K562 (cell line): ENCODE measurements around the gene PITPNC1. TPM values are rescaled to one million over a fixed set of nuclear protein-coding genes. Genes with fewer than 3 reads are reported as not detected.

Source experiments
- ATAC-seq: fragments of 200-7000 bp; cut with Tn5 transposase; 3 replicates; pipeline ENCODE4 v1.9.1; 2020; ENCODE audit warnings: moderate library complexity
- BruUV-seq: library from RNA; stranded (reverse); fragments of 400-500 nt; replicated peaks from 2 replicates; lab custom pipeline; 2021; lab: Mats Ljungman, UMichigan
- CTCF ChIA-PET: fragments of 300-600 bp; formaldehyde crosslinking; extraction: SDS; loops from one replicate; lab custom pipeline; 2021; ENCODE audit warnings: low intra/inter-chr PET ratio; lab: Yijun Ruan, JAX
- POLR2A ChIA-PET: fragments of 300-600, 350-650 bp; sonication (Branson Sonifier 250); formaldehyde crosslinking; extraction: SDS; loops from one replicate; lab custom pipeline; 2021; ENCODE audit warnings: antibody characterized with exemption, inconsistent platforms; lab: Yijun Ruan, JAX
- DNase-seq, 4 experiments: peaks; one replicate each; pipeline versions ENCODE4 v3.0.0 to v3.0.0-alpha.2; 2011 to 2018; ENCODE audit warnings: low spot score in 3 of 4, mixed read lengths in 3 of 4; ENCODE audit errors: extremely low read depth in 1 of 4
- FAIRE-seq: peaks from 2 replicates; lab custom pipeline; 2011; peaks lifted over from hg19 to GRCh38; lab: Jason Lieb, UNC
- H2AFZ ChIP-seq: 2 replicates; pipeline ENCODE4 v1.6.0; 2011; ENCODE audit warnings: low read depth, low read length, control low read depth, inconsistent platforms
- H3K27ac ChIP-seq: fragments of 200-600 bp; 3 replicates; pipeline ENCODE4 v1.8.0; 2011; ENCODE audit warnings: low read depth, mild to moderate bottlenecking, control low read depth, inconsistent platforms, low read length, moderate library complexity, mixed read lengths; ENCODE audit errors: extremely low read depth
- H3K27me3 ChIP-seq, 2 experiments: fragments of 300-600 bp in 1 of 2; 2 replicates in 1 of 2; 3 replicates in 1 of 2; pipeline versions ENCODE4 v1.6.0 to v1.8.0; 2011; ENCODE audit warnings: inconsistent platforms in 2 of 2, low read length in 2 of 2, mild to moderate bottlenecking in 1 of 2, mixed read lengths in 1 of 2, moderate library complexity in 1 of 2; ENCODE audit not compliant: control insufficient read depth in 2 of 2, insufficient read depth in 2 of 2
- H3K36me3 ChIP-seq: fragments of 300-600 bp; 3 replicates; pipeline ENCODE4 v1.8.0; 2011; ENCODE audit warnings: mild to moderate bottlenecking, low read length, inconsistent platforms; ENCODE audit not compliant: control insufficient read depth, insufficient read depth
- H3K4me1 ChIP-seq, 2 experiments: fragments of 200-600 bp in 1 of 2; replicated peaks in 1 of 2; 2 replicates in 1 of 2; 3 replicates in 1 of 2; pipeline versions ENCODE4 v1.5.1 to v1.8.0; 2011; ENCODE audit warnings: inconsistent platforms in 2 of 2, low read length in 2 of 2, mild to moderate bottlenecking in 1 of 2, mixed read lengths in 1 of 2, moderate library complexity in 1 of 2; ENCODE audit not compliant: control insufficient read depth in 2 of 2, insufficient read depth in 2 of 2
- H3K4me2 ChIP-seq: 2 replicates; pipeline ENCODE4 v1.6.1; 2011; ENCODE audit warnings: low read length, control low read depth, inconsistent platforms, mixed read lengths; ENCODE audit not compliant: insufficient read depth
- H3K4me3 ChIP-seq: fragments of 200-600 bp; sonication (generic), shearing (Covaris generic); 2 replicates; pipeline ENCODE4 v1.5.1; 2016; ENCODE audit warnings: control low read depth, inconsistent platforms
- H3K79me2 ChIP-seq: fragments of 200-600 bp; 3 replicates; pipeline ENCODE4 v1.8.0; 2011; ENCODE audit warnings: low read length, inconsistent platforms; ENCODE audit not compliant: control insufficient read depth, insufficient read depth
- H3K9ac ChIP-seq, 2 experiments: 2 replicates each; pipeline versions ENCODE4 v1.6.0 to v1.6.1; 2011; ENCODE audit warnings: low read depth in 2 of 2, low read length in 2 of 2, control low read depth in 1 of 2, inconsistent platforms in 1 of 2, mild to moderate bottlenecking in 1 of 2, mixed read lengths in 1 of 2; ENCODE audit not compliant: insufficient read depth in 1 of 2
- H3K9me1 ChIP-seq: one replicate; pipeline ENCODE4 v1.6.0; 2011; ENCODE audit warnings: inconsistent platforms, mild to moderate bottlenecking, low read length, moderate library complexity; ENCODE audit not compliant: control insufficient read depth, insufficient read depth
- H3K9me3 ChIP-seq: replicated peaks from 2 replicates; pipeline ENCODE4 v1.5.1; 2011; ENCODE audit warnings: low read depth, low read length, inconsistent platforms; ENCODE audit not compliant: control insufficient read depth, insufficient read depth
- H4K20me1 ChIP-seq: replicated peaks from 2 replicates; pipeline ENCODE4 v1.6.1; 2011; ENCODE audit warnings: low read length, inconsistent platforms, mixed read lengths; ENCODE audit not compliant: control insufficient read depth, insufficient read depth
- CBFB ChIP-seq: sonication (generic); formaldehyde crosslinking; IDR thresholded peaks from 2 replicates; pipeline ENCODE4 v1.4.0; 2020; ENCODE audit warnings: mild to moderate bottlenecking, missing genetic modification reagents
- CHAMP1 ChIP-seq: fragments of 450-650 bp; IDR thresholded peaks from 2 replicates; pipeline ENCODE4 v1.6.1; 2016; ENCODE audit warnings: mild to moderate bottlenecking
- ERF ChIP-seq: fragments of 450-650 bp; formaldehyde crosslinking; IDR thresholded peaks from 2 replicates; pipeline ENCODE4 v1.4.0; 2020; ENCODE audit warnings: mild to moderate bottlenecking, mixed read lengths
- FOXP1 ChIP-seq: sonication (generic); formaldehyde crosslinking; IDR thresholded peaks from 2 replicates; pipeline ENCODE4 v1.8.0; 2022; ENCODE audit warnings: mild to moderate bottlenecking, missing genetic modification reagents
- LCOR ChIP-seq: sonication (generic); formaldehyde crosslinking; IDR thresholded peaks from 2 replicates; pipeline ENCODE4 v1.8.0; 2022; ENCODE audit warnings: mild to moderate bottlenecking, missing genetic modification reagents
- MEF2A ChIP-seq: IDR thresholded peaks from 2 replicates; pipeline ENCODE4 v1.6.1; 2011; ENCODE audit warnings: low read depth, mild to moderate bottlenecking, low read length, moderate library complexity; ENCODE audit not compliant: control insufficient read depth
- MXD1 ChIP-seq: fragments of 250-450 bp; sonication (Bioruptor Pico); IDR thresholded peaks from 2 replicates; pipeline ENCODE4 v1.8.0; 2021; ENCODE audit warnings: borderline replicate concordance, mild to moderate bottlenecking, moderate library complexity; ENCODE audit not compliant: poor library complexity, severe bottlenecking
- NR1H2 ChIP-seq: sonication (generic); formaldehyde crosslinking; IDR thresholded peaks from 2 replicates; pipeline ENCODE4 v1.4.0; 2020; ENCODE audit warnings: mild to moderate bottlenecking, missing genetic modification reagents
- PCBP1 ChIP-seq: fragments of 200-400 bp; formaldehyde crosslinking; IDR thresholded peaks from 2 replicates; pipeline ENCODE4 v1.6.1; 2018; ENCODE audit warnings: mild to moderate bottlenecking, low read depth, low read length; ENCODE audit not compliant: poor library complexity, severe bottlenecking
- TAF7 ChIP-seq: fragments of 450-650 bp; IDR thresholded peaks from 2 replicates; pipeline ENCODE4 v1.6.1; 2016; ENCODE audit warnings: missing genetic modification characterization, missing compliant biosample characterization
- TEAD4 ChIP-seq, 2 experiments: sonication (generic) in 1 of 2; formaldehyde crosslinking in 1 of 2; IDR thresholded peaks; 2 replicates each; pipeline versions ENCODE4 v1.6.1 to v1.8.0; 2012 to 2022; ENCODE audit warnings: borderline replicate concordance in 1 of 2, inconsistent platforms in 1 of 2, low read length in 1 of 2, mild to moderate bottlenecking in 1 of 2, missing genetic modification reagents in 1 of 2
- VEZF1 ChIP-seq: fragments of 200-800 bp; sonication (Bioruptor generic); IDR thresholded peaks from 2 replicates; pipeline ENCODE4 v1.6.1; 2017; ENCODE audit warnings: missing genetic modification characterization, missing compliant biosample characterization
- ZBTB26 ChIP-seq: fragments of 450-650 bp; formaldehyde crosslinking; IDR thresholded peaks from 2 replicates; pipeline ENCODE4 v1.4.0; 2022; ENCODE audit warnings: missing genetic modification characterization
- ZNF76 ChIP-seq: fragments of 250-450 bp; sonication (Bioruptor Pico); IDR thresholded peaks from 2 replicates; pipeline ENCODE4 v1.4.0; 2020; ENCODE audit warnings: mild to moderate bottlenecking, moderate library complexity, borderline replicate concordance
- ZNF780A ChIP-seq: fragments of 250-450 bp; sonication (Bioruptor Pico); IDR thresholded peaks from 2 replicates; pipeline ENCODE4 v1.5.0; 2021; ENCODE audit warnings: mild to moderate bottlenecking
- WGBS: fragments of 100-300 bp; shearing (Covaris generic); methylation state at CpG from one replicate; pipeline ENCODE4 v1.1.6; 2016; ENCODE audit warnings: low coverage, mixed read lengths; ENCODE audit not compliant: insufficient coverage; ENCODE audit errors: missing lambda C conversion rate; 5-methylcytosine and 5-hydroxymethylcytosine counted together
- in situ Hi-C: fragments of 300-500 bp; cut with MboI; formaldehyde crosslinking; loops from 4 replicates; pipeline ENCODE4 v1.15.0; 2018; ENCODE audit warnings: inconsistent platforms, mixed read lengths
- intact Hi-C: fragments of 100-400 bp; cut with micrococcal nuclease; formaldehyde crosslinking; loops from 2 replicates; pipeline ENCODE4 v1.14.2; 2022
- polyA plus RNA-seq, 8 experiments: library from polyadenylated mRNA; depleted of rRNA in 4 of 8; stranded (reverse) in 5 of 8; unstranded in 3 of 8; fragments of >200 nt; fragmentation: Nextera tagmentation in 2 of 8; fragmentation: Illumina TruSeq in 1 of 8; extraction: Ambion mirVana in 2 of 8; extraction: Trizol in 1 of 8; gene quantifications; 2 replicates each; pipeline versions ENCODE4 v1.2.1 to v1.2.3, GENCODE V29; 2011 to 2014; ENCODE audit warnings: inconsistent platforms in 1 of 8, missing spikeins in 1 of 8
- total RNA-seq, 7 experiments: library from RNA; depleted of rRNA in 6 of 7; stranded (reverse); fragments of >200 nt in 6 of 7; fragmentation: Illumina TruSeq in 2 of 7; extraction: Trizol in 2 of 7; gene quantifications; 2 replicates each; pipeline versions ENCODE4 v1.2.1 to v1.2.3, GENCODE V29; 2011 to 2021; ENCODE audit warnings: low replicate concordance in 1 of 7

PITPNC1 gene
- total and polyA plus RNA-seq, 9 of the 15 experiments (the other 6 are each of a cell fraction or from before 2014, with no cell fraction given) = 0.11 to 1.1 (median 0.65) TPM

- TF ChIP-seq VEZF1 (no peak), FOXP1 (no peak), MXD1 (CRISPR knock-in tag) (no peak)
Measured at GRCh38 chr17:67696347-67696746, 319.3 kb downstream of the PITPNC1 start (continued).

- in situ Hi-C loops = loop anchor here (25.0 kb wide), 1 partner anchor 310 kb away; the partner anchor contains the start of gene PITPNC1
- ChIA-PET POLR2A (no interaction called here), CTCF (no interaction called here)
- H3K9ac ChIP-seq = no peak overlapping the region
- no peaks in the 10 kb centered on the region for H4K20me1 ChIP-seq
- H3K4me2 ChIP-seq = no peak overlapping the region
- FAIRE-seq (no peak), ATAC-seq (no peak), DNase-seq (no peak)
- H3K27ac ChIP-seq = no peak overlapping the region
- H3K4me3 ChIP-seq = no peak overlapping the region
- peaks cover 36 to 45% of the 10 kb centered on the region in 2 experiments for H3K27me3 ChIP-seq
- no peaks in the 10 kb centered on the region for H3K9me3 ChIP-seq
- H3K36me3 ChIP-seq = no peaks in the 10 kb centered on the region
- no TSS peak for BruUV-seq
- WGBS = 0% methylated on average over 2 of the region's 4 CpGs
- no peaks in the 10 kb centered on the region for H3K9me1 ChIP-seq
- no peaks in the 10 kb centered on the region; a peak in 1 of 5 replicates for H3K4me1 ChIP-seq
- no peak overlapping the region for H2AFZ ChIP-seq
- intact Hi-C loops = no loop called here
- H3K79me2 ChIP-seq = no peaks in the 10 kb centered on the region
- TF ChIP-seq ERF (CRISPR knock-in tag) (no peak), CHAMP1 (no peak), CBFB (CRISPR knock-in tag) (no peak), ZNF76 (CRISPR knock-in tag) (no peak), NR1H2 (CRISPR knock-in tag) (no peak), ZNF780A (CRISPR knock-in tag) (no peak), ZBTB26 (CRISPR knock-in tag) (no peak), TAF7 (tag) (no peak), MEF2A (no peak), LCOR (CRISPR knock-in tag) (no peak), PCBP1 (no peak), TEAD4 (IDR thresholded peaks at IDR 0.05; ENCODE audit: low read length) (no peak), TEAD4 (CRISPR knock-in tag; IDR thresholded peaks at IDR 0.05; ENCODE audit: borderline replicate concordance) (no peak)
Measured at GRCh38 chr17:67696853-67697498, 319.9 kb downstream of the PITPNC1 start.
